GM08714 (cell line): ENCODE data around the gene ALS2CL.
"Not testable (repeated sequence)": the region's sequence is repeated elsewhere in the genome, so short reads cannot be mapped to it uniquely, and the experiment has no call there.

Experiments
- H3K4me3 ChIP-seq: fragments of 200-500 bp; sonication (Bioruptor generic); 2 replicates; pipeline ENCODE4 v1.5.1; 2014; ENCODE audit warnings: mild to moderate bottlenecking, low read length, inconsistent platforms
- ZNF274 ChIP-seq: IDR thresholded peaks from 2 replicates; pipeline ENCODE4 v1.6.1; 2012; ENCODE audit warnings: mild to moderate bottlenecking, low read depth, low read length

Gene ALS2CL

GRCh38 chr3:46711305-46711704 is 17.8 kb upstream of the ALS2CL start:
- TF ChIP-seq ZNF274, result no peak
- H3K4me3 ChIP-seq, result no peak overlapping the region

- no peak for TF ChIP-seq ZNF274
- H3K4me3 ChIP-seq, result no peak overlapping the region
Observed at GRCh38 chr3:46710671-46711295, 17.3 kb upstream of the ALS2CL start.

GRCh38 chr3:46710229-46710628 is 16.8 kb upstream of the ALS2CL start:
- H3K4me3 ChIP-seq, result no peak overlapping the region
- TF ChIP-seq ZNF274, result no peak

- no peak overlapping the region for H3K4me3 ChIP-seq
- TF ChIP-seq ZNF274, result no peak
Observed at GRCh38 chr3:46709721-46710120, 16.2 kb upstream of the ALS2CL start.

- no peak overlapping the region for H3K4me3 ChIP-seq
- no peak for TF ChIP-seq ZNF274
Observed at GRCh38 chr3:46709157-46709654, 15.7 kb upstream of the ALS2CL start.

- TF ChIP-seq ZNF274, result no peak
Observed at GRCh38 chr3:46708401-46709156, 15.1 kb upstream of the ALS2CL start.

GRCh38 chr3:46707601-46708011 is 14.1 kb upstream of the ALS2CL start:
- no peak for TF ChIP-seq ZNF274
- no peak overlapping the region for H3K4me3 ChIP-seq

More at GRCh38 chr3:46708401-46709156, 15.1 kb upstream of the ALS2CL start:
- H3K4me3 ChIP-seq, result no peak overlapping the region

- no peak overlapping the region for H3K4me3 ChIP-seq
- TF ChIP-seq ZNF274, result no peak
Observed at GRCh38 chr3:46706771-46707582, 13.5 kb upstream of the ALS2CL start.

- TF ChIP-seq ZNF274, result no peak
Observed at GRCh38 chr3:46705751-46706552, 12.5 kb upstream of the ALS2CL start.

GRCh38 chr3:46705022-46705530 is 11.6 kb upstream of the ALS2CL start:
- no peak for TF ChIP-seq ZNF274
- H3K4me3 ChIP-seq, result no peak overlapping the region

More at GRCh38 chr3:46705751-46706552, 12.5 kb upstream of the ALS2CL start:
- no peak overlapping the region for H3K4me3 ChIP-seq

GRCh38 chr3:46704346-46704745 is 10.9 kb upstream of the ALS2CL start:
- H3K4me3 ChIP-seq, result not testable (repeated sequence)

- no peak for TF ChIP-seq ZNF274
- H3K4me3 ChIP-seq, result no peak overlapping the region
Observed at GRCh38 chr3:46703013-46703520, 9.6 kb upstream of the ALS2CL start.

- TF ChIP-seq ZNF274, result no peak
Observed at GRCh38 chr3:46702246-46703012, 8.9 kb upstream of the ALS2CL start.

More at GRCh38 chr3:46702246-46703012, 8.9 kb upstream of the ALS2CL start:
- H3K4me3 ChIP-seq, result no peak overlapping the region
